ENCODE measurements around the gene ATP4B. TPM values are rescaled to one million over a fixed set of nuclear protein-coding genes. Genes with fewer than 3 reads are reported as not detected.

ATP4B gene
- total RNA-seq (not detected), polyA plus RNA-seq (not detected)

DNA sequence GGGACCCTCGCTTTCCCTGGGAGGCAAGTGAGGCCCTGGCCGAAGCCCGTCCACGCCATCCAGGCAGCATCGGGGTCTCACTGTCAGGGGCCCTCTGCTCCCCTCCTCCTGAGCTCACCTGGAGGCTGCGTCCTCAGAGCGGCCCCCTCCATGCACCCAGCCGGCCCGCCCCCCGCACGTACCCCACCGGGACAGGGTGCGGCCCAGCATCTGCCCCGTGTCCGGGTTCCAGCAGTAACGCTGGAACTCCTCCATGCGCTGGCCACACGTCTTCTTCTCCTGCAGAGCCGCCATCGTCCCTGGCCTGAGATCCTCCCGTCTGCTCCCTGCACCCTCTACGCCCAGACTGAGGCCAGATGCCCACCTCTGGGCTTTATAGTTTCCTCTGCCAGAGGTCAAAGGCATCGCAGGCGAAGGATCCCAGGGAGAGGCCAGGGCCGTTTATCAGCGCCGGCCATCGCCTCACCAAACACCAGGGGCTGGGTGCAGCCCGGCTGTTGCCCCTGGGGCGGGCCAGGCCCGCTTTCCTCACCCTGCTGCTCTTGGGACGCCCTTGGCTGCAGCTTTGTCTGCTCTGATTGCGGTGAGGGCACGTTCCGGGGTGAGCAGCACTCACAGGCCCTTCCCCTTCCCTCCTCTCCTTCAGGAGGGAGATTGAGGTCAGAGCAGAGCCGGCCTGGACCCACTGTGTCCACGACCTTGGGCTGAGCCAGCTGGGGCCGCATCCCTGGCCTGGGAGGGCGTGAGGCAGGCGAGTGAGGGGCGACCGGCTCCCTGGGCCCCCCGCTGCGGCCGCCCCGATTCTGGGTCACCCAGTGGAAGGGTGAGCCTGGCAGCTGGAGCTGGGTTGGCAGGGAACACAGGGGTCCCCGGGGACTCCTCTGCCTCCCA lies at the start of gene ATP4B:
TSS of gene ATP4B (minus strand) at position 348 of the 891 bp plus-strand sequence. CDS start at position 294, 54 bp downstream.
- DNase-seq = peak in 3 of 6 donors; percentile 6 to 48 (median 16)
- TF ChIP-seq, protein P1, sequence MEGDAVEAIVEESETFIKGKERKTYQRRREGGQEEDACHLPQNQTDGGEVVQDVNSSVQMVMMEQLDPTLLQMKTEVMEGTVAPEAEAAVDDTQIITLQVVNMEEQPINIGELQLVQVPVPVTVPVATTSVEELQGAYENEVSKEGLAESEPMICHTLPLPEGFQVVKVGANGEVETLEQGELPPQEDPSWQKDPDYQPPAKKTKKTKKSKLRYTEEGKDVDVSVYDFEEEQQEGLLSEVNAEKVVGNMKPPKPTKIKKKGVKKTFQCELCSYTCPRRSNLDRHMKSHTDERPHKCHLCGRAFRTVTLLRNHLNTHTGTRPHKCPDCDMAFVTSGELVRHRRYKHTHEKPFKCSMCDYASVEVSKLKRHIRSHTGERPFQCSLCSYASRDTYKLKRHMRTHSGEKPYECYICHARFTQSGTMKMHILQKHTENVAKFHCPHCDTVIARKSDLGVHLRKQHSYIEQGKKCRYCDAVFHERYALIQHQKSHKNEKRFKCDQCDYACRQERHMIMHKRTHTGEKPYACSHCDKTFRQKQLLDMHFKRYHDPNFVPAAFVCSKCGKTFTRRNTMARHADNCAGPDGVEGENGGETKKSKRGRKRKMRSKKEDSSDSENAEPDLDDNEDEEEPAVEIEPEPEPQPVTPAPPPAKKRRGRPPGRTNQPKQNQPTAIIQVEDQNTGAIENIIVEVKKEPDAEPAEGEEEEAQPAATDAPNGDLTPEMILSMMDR (IDR thresholded peaks at IDR 0.05) = no peak
- no peak for ATAC-seq
- no peak for FAIRE-seq
- H3K4me3 ChIP-seq = no peak within 1 kb of the TSS
- no peaks in the 10 kb centered on the region for H3K36me3 ChIP-seq
- intact Hi-C loops (cut with DNase I) = no loop called here
- H3K4me1 ChIP-seq = no peaks in the 10 kb centered on the region
- H3K27ac ChIP-seq = no peak within 1 kb of the TSS
- no peaks in the 10 kb centered on the region for H3K27me3 ChIP-seq
- 76 to 82% methylated on average over 43 to 47 of the region's 47 CpGs for WGBS, 2 donors
- H3K9me3 ChIP-seq = no peaks in the 10 kb centered on the region

- whole genome bisulfite sequencing, 2 donors = 85% methylated on average over 18 of the region's 18 CpGs
- no peaks in the 10 kb centered on the region for H3K36me3 ChIP-seq
- DNase-seq (peak in 2 of 6 donors; percentile 14 to 51), ATAC-seq (peak in 1 of 4 donors; percentile 21), FAIRE-seq (no peak)
- no peaks in the 10 kb centered on the region for H3K27me3 ChIP-seq
- TF ChIP-seq, protein P1 (IDR thresholded peaks at IDR 0.05) = no peak
- no peak overlapping the region for H3K27ac ChIP-seq
- H3K4me1 ChIP-seq = no peaks in the 10 kb centered on the region
- H3K9me3 ChIP-seq = no peaks in the 10 kb centered on the region
- intact Hi-C loops (cut with DNase I) = no loop called here
- H3K4me3 ChIP-seq = no peak overlapping the region
Observed at GRCh38 chr13:113672002-113672651, 14.1 kb upstream of the ATP4B start.

DNA sequence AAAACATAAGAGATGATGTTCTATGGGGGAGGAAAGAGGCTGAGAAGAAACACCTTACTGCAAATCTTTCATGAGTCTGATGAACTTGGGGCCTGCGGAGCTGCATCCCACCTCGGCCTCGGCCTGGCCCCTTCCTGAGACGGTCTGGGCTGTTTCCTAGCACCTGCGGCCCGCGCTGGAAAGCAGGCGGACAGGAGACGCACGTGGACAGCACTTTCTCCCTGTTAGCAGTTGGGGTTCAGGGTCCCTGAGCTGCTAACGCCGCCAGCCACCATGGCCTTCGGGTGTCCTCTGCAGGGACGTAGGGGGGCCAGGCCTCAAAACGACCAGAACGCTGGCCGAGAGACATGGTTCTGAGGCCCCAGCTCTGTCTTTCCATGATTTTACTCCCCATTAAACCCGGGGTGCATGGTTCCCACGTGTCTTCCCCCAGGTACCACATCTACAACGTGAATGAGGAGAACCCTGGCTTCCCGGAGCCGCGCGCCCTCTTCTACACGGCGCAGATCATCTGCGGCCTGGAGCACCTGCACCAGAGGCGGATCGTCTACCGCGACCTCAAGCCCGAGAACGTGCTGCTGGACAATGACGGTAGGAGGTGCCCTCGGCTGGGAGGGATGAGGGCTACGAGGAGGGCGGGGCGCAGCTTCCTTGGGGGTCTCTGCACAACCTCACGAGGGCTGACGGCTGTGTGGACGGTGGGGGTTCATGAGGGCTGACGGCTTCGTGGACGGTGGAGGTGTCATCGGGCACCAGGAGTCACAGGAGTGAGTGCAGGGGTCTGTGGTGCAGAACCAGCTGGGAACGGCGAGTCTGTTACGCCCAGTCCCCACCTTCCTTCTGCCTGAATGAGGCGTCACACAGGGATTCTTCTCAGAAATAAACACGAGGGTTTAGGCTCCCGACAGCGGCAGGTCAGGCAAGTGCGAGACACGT lies 13.3 kb upstream of the ATP4B start:
- intact Hi-C loops (cut with DNase I) = no loop called here
- WGBS, 2 donors = 91 to 92% methylated on average over 52 to 54 of the region's 54 CpGs
- DNase-seq (peak in 3 of 6 donors; percentile 7 to 37 (median 25)), ATAC-seq (no peak), FAIRE-seq (no peak)
- no peaks in the 10 kb centered on the region for H3K27me3 ChIP-seq
- H3K27ac ChIP-seq = no peak overlapping the region
- no peaks in the 10 kb centered on the region for H3K9me3 ChIP-seq
- H3K4me3 ChIP-seq = no peak overlapping the region
- no peaks in the 10 kb centered on the region for H3K36me3 ChIP-seq
- no peaks in the 10 kb centered on the region for H3K4me1 ChIP-seq
- TF ChIP-seq, protein P1 (IDR thresholded peaks at IDR 0.05) = no peak

GRCh38 chr13:113670541-113670940 lies 12.5 kb upstream of the ATP4B start:
- intact Hi-C loops (cut with DNase I) = no loop called here
- Histone ChIP-seq H3K4me1 (no peaks in the 10 kb centered on the region), H3K27ac (no peak overlapping the region), H3K4me3 (no peak overlapping the region), H3K36me3 (no peaks in the 10 kb centered on the region), H3K9me3 (no peaks in the 10 kb centered on the region), H3K27me3 (no peaks in the 10 kb centered on the region)
- no peak for FAIRE-seq
- TF ChIP-seq, protein P1 (IDR thresholded peaks at IDR 0.05) = no peak
- ATAC-seq = no peak
- WGBS, 2 donors = 87 to 98% methylated on average over 8 to 19 of the region's 19 CpGs
- DNase-seq = peak in 3 of 6 donors; percentile 5 to 26 (median 16)

All from pancreas (tissue), 10 donors.